ENCODE measurements around the gene DAP. TPM values are rescaled to one million over a fixed set of nuclear protein-coding genes. Genes with fewer than 3 reads are reported as not detected.

Gene DAP
- total and polyA plus RNA-seq, 4 donors = 36.6 to 122 (median 101) TPM

- Histone ChIP-seq H3K36me3 (ENCODE audit: control insufficient read depth in 4 of 4, insufficient read depth in 3 of 4, low read depth in 1 of 4, low read length in 3 of 4) (peaks cover 2 to 6% (median 3%) of the 10 kb centered on the region in 4 donors), H3K4me1 (ENCODE audit: control insufficient read depth in 4 of 4, insufficient read depth in 4 of 4, low read length in 3 of 4) (peaks cover 3 to 20% (median 11%) of the 10 kb centered on the region in 4 donors), H3K27ac (ENCODE audit: low read depth in 1 of 2, low read length in 2 of 2) (no peak overlapping the region), H3K27me3 (ENCODE audit: control insufficient read depth in 4 of 4, insufficient read depth in 4 of 4, low read length in 3 of 4) (no peaks in the 10 kb centered on the region), H3K9ac (ENCODE audit: low read depth in 1 of 2, low read length in 2 of 2) (no peak overlapping the region), H3K9me3 (ENCODE audit: control insufficient read depth in 4 of 4, low read length in 3 of 4) (no peaks in the 10 kb centered on the region), H3K4me3 (ENCODE audit: low read depth in 1 of 3, low read length in 3 of 3) (no peak overlapping the region)
- no peak for DNase-seq (ENCODE audit: low spot score)
- TF ChIP-seq ZBTB33 (IDR thresholded peaks at IDR 0.05) (no peak), TAF1 (conservative IDR thresholded peaks at IDR 0.05) (no peak), SP1 (IDR thresholded peaks at IDR 0.05) (no peak), FOXA2 (IDR thresholded peaks at IDR 0.05) (no peak), CTCF (IDR thresholded peaks at IDR 0.05; ENCODE audit: low read depth, low read length, missing input control) (no peak), GABPA (IDR thresholded peaks at IDR 0.05 in 1 of 2, conservative IDR thresholded peaks at IDR 0.05 in 1 of 2) (no peak), NR2F2 (IDR thresholded peaks at IDR 0.05) (no peak)
- 92% methylated on average over 9 of the region's 9 CpGs for WGBS
Observed at GRCh38 chr5:10715605-10716290, 45.3 kb downstream of the DAP start.

- H3K27me3 ChIP-seq (ENCODE audit: control insufficient read depth in 4 of 4, insufficient read depth in 4 of 4, low read length in 3 of 4) = no peaks in the 10 kb centered on the region
- H3K4me3 ChIP-seq (ENCODE audit: low read depth in 1 of 3, low read length in 3 of 3) = no peak overlapping the region
- no peak for DNase-seq (ENCODE audit: low spot score)
- no peak overlapping the region for H3K9ac ChIP-seq (ENCODE audit: low read depth in 1 of 2, low read length in 2 of 2)
- no peak for TF ChIP-seq MAX (IDR thresholded peaks at IDR 0.05)
- peak; percentile 85 to 89 for TF ChIP-seq RXRA (IDR thresholded peaks at IDR 0.05)
- TF ChIP-seq HNF4G (IDR thresholded peaks at IDR 0.05) = peak; percentile 83
- peak; percentile 84 to 92 for TF ChIP-seq HNF4A (conservative IDR thresholded peaks at IDR 0.05)
- no peak for TF ChIP-seq CTCF (IDR thresholded peaks at IDR 0.05; ENCODE audit: low read depth, low read length, missing input control)
- peak in 1 of 2 donors; percentile 42 for TF ChIP-seq RAD21 (IDR thresholded peaks at IDR 0.05)
- TF ChIP-seq NR2F2 (IDR thresholded peaks at IDR 0.05) = peak; percentile 60
- peak; percentile 51 for TF ChIP-seq FOXA1 (IDR thresholded peaks at IDR 0.05)
- TF ChIP-seq YY1 (IDR thresholded peaks at IDR 0.05) = peak; percentile 44
- peak; percentile 71 for TF ChIP-seq JUND (IDR thresholded peaks at IDR 0.05)
- no peak for TF ChIP-seq REST (IDR thresholded peaks at IDR 0.05)
- no peak for TF ChIP-seq GABPA (IDR thresholded peaks at IDR 0.05 in 1 of 2, conservative IDR thresholded peaks at IDR 0.05 in 1 of 2)
- peak; percentile 62 for TF ChIP-seq SP1 (IDR thresholded peaks at IDR 0.05)
- TF ChIP-seq FOXA2 (IDR thresholded peaks at IDR 0.05) = peak; percentile 66
- no peaks in the 10 kb centered on the region for H3K9me3 ChIP-seq (ENCODE audit: control insufficient read depth in 4 of 4, low read length in 3 of 4)
- H3K36me3 ChIP-seq (ENCODE audit: control insufficient read depth in 4 of 4, insufficient read depth in 3 of 4, low read depth in 1 of 4, low read length in 3 of 4) = peaks cover 2 to 7% (median 3%) of the 10 kb centered on the region in 4 donors
- H3K4me1 ChIP-seq (ENCODE audit: control insufficient read depth in 4 of 4, insufficient read depth in 4 of 4, low read length in 3 of 4) = peaks cover 3 to 20% (median 11%) of the 10 kb centered on the region in 4 donors
- no peak overlapping the region for H3K27ac ChIP-seq (ENCODE audit: low read depth in 1 of 2, low read length in 2 of 2)
- 59% methylated on average over 8 of the region's 8 CpGs for WGBS
Observed at GRCh38 chr5:10712574-10713366, 48.3 kb downstream of the DAP start.
